HG03135 (cell line): ENCODE data around the gene PEX10.
"Not testable (repeated sequence)": the region's sequence is repeated elsewhere in the genome, so short reads cannot be mapped to it uniquely, and the experiment has no call there.

Experiments
- ATAC-seq: cut with Tn5 transposase; IDR thresholded peaks from one replicate; pipeline ENCODE4 v1.9.1; 2021; ENCODE audit warnings: mild to moderate bottlenecking, moderate library complexity; ENCODE audit not compliant: unreplicated experiment

The PEX10 gene

GRCh38 chr1:2412395-2412772, at the start of gene PEX10:
Gene PEX10, minus strand, starts transcription at chr1:2412564. Its CDS starts 62 bp downstream, at chr1:2412502.
- peak; percentile 78 for ATAC-seq

- no peak for ATAC-seq
Observed at GRCh38 chr1:2460996-2461751, 48.8 kb upstream of the PEX10 start.

GRCh38 chr1:2460203-2460602, 47.8 kb upstream of the PEX10 start:
- ATAC-seq = no peak

- no peak for ATAC-seq
Observed at GRCh38 chr1:2459757-2460156, 47.4 kb upstream of the PEX10 start.

- ATAC-seq = not testable (repeated sequence)
Observed at GRCh38 chr1:2459102-2459753, 46.9 kb upstream of the PEX10 start.

- no peak for ATAC-seq
Observed at GRCh38 chr1:2458687-2459086, 46.3 kb upstream of the PEX10 start.

- no peak for ATAC-seq
Observed at GRCh38 chr1:2457444-2457843, 45.1 kb upstream of the PEX10 start.

- ATAC-seq = no peak
Observed at GRCh38 chr1:2455757-2456156, 43.4 kb upstream of the PEX10 start.

GRCh38 chr1:2454227-2454626, 41.9 kb upstream of the PEX10 start:
- ATAC-seq = no peak

GRCh38 chr1:2452932-2453315, 40.6 kb upstream of the PEX10 start:
- no peak for ATAC-seq

GRCh38 chr1:2452201-2452931, 40.0 kb upstream of the PEX10 start:
- ATAC-seq = no peak

- no peak for ATAC-seq
Observed at GRCh38 chr1:2451741-2452140, 39.4 kb upstream of the PEX10 start.

- ATAC-seq = no peak
Observed at GRCh38 chr1:2449636-2450454, 37.5 kb upstream of the PEX10 start.

GRCh38 chr1:2448098-2448445, 35.7 kb upstream of the PEX10 start:
- no peak for ATAC-seq

GRCh38 chr1:2447276-2448097, 35.1 kb upstream of the PEX10 start:
- no peak for ATAC-seq

- ATAC-seq = no peak
Observed at GRCh38 chr1:2446861-2447260, 34.5 kb upstream of the PEX10 start.

GRCh38 chr1:2446394-2446793, 34.0 kb upstream of the PEX10 start:
- no peak for ATAC-seq

GRCh38 chr1:2445823-2446215, 33.5 kb upstream of the PEX10 start:
- ATAC-seq = no peak

- ATAC-seq = no peak
Observed at GRCh38 chr1:2445162-2445822, 32.9 kb upstream of the PEX10 start.

- ATAC-seq = no peak
Observed at GRCh38 chr1:2444138-2444591, 31.8 kb upstream of the PEX10 start.
